ENCODE measurements around the gene HSFX2. TPM values are rescaled to one million over a fixed set of nuclear protein-coding genes. Genes with fewer than 3 reads are reported as not detected.
"Not testable (repeated sequence)": the region's sequence is repeated elsewhere in the genome, so short reads cannot be mapped to it uniquely, and the experiment has no call there.

HSFX2 gene
- total RNA-seq, 3 donors from 2014 or later: not detected

DNA sequence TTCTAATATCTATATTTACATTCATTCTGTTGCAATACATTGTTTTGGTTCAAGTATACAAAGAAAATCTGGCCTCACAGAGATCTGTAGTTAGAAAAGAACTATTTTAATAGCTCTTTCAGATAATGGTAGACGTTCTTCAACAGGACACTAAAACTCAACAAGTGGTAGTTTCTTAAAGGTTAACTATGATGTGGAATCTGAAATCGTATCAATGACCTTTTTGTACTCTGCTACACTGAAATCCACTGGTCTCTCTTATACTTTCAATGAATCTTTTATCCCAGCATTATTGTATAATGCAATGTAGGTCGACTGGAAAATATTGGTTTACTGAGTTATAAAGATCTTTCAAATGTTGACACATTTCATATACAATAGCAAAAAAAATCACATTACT is 23.8 kb upstream of the HSFX2 start:
- H3K4me3 Mint-ChIP-seq: no peak overlapping the region
- H3K9me3 Mint-ChIP-seq: no peaks in the 10 kb centered on the region
- no peaks in the 10 kb centered on the region for H3K36me3 Mint-ChIP-seq (ENCODE audit: insufficient read depth)
- ATAC-seq (no peak), DNase-seq (no peak)
- H3K4me1 Mint-ChIP-seq (ENCODE audit: low read depth): peaks cover 12% of the 10 kb centered on the region
- no peaks in the 10 kb centered on the region for H3K27me3 Mint-ChIP-seq (ENCODE audit: low read depth)

DNA sequence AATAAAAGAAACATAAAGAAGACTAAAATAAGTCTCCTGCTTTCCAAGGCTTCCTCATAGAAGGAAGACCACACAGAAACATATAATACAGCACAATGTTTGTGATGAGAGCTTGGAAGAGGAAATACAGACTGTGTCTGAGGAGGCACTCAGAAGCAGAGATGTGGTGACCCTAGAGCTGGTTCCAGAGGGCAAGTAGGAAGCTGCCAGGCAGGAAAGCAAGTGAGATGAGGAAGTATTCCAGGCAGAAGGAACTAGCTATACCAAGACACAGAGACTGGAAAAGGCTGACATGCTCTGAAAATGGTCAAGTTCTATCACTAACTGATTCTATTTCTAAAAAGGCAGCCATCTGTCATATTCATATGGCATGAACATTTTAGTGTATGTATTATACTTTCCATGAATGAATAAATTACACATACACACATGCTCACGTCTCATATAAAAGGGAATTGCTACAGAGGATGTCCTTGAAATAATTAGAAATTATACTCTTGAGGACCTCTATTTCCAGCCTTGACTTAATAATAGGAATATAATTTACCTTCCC is 16.6 kb upstream of the HSFX2 start:
- Mint-ChIP-seq H3K4me1 (ENCODE audit: low read depth) (peaks cover 7% of the 10 kb centered on the region), H3K27me3 (ENCODE audit: low read depth) (no peaks in the 10 kb centered on the region), H3K36me3 (ENCODE audit: insufficient read depth) (peaks cover 3% of the 10 kb centered on the region), H3K4me3 (no peak overlapping the region), H3K9me3 (no peaks in the 10 kb centered on the region)
- ATAC-seq (no peak), DNase-seq (no peak)

- peaks cover 7% of the 10 kb centered on the region for H3K4me1 Mint-ChIP-seq (ENCODE audit: low read depth)
- H3K4me3 Mint-ChIP-seq: no peak overlapping the region
- no peaks in the 10 kb centered on the region for H3K27me3 Mint-ChIP-seq (ENCODE audit: low read depth)
- H3K36me3 Mint-ChIP-seq (ENCODE audit: insufficient read depth): peaks cover 3% of the 10 kb centered on the region
- H3K9me3 Mint-ChIP-seq: no peaks in the 10 kb centered on the region
- ATAC-seq: no peak
- DNase-seq: no peak
Measured at GRCh38 chrX:149610511-149610910, 15.4 kb upstream of the HSFX2 start.

- Mint-ChIP-seq H3K36me3 (ENCODE audit: insufficient read depth) (peaks cover 3% of the 10 kb centered on the region), H3K9me3 (no peaks in the 10 kb centered on the region), H3K4me1 (ENCODE audit: low read depth) (peaks cover 1% of the 10 kb centered on the region), H3K4me3 (no peak overlapping the region), H3K27me3 (ENCODE audit: low read depth) (no peaks in the 10 kb centered on the region)
- DNase-seq: no peak
- no peak for ATAC-seq
Measured at GRCh38 chrX:149607699-149608098, 12.6 kb upstream of the HSFX2 start.

DNA sequence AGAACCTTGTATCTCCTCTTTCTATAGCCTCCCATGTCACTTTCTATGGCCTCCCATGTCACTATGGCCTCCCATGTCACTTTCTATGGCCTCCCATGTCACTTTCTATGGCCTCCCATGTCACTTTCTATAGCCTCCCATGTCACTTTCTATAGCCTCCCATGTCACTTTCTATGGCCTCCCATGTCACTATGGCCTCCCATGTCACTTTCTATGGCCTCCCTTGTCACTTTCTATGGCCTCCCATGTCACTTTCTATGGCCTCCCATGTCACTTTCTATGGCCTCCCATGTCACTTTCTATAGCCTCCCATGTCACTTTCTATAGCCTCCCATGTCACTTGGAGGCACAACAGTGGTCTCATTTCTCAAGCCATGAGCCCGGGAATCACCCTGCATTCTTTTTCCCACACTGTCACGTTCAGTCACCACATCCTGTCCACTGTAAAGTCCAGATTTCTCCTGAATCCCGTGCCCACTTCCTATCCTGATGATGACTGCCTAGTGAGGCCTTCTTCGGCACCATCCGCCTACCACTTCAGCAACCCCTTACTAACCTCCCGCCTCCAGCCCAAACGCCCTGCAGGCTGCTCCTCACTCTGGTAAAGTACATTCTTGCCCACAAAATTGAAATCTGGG is 10.3 kb upstream of the HSFX2 start:
- not testable (repeated sequence) for H3K27me3 Mint-ChIP-seq (ENCODE audit: low read depth); H3K9me3 Mint-ChIP-seq; H3K4me3 Mint-ChIP-seq; H3K36me3 Mint-ChIP-seq (ENCODE audit: insufficient read depth); H3K4me1 Mint-ChIP-seq (ENCODE audit: low read depth); DNase-seq; ATAC-seq

DNA sequence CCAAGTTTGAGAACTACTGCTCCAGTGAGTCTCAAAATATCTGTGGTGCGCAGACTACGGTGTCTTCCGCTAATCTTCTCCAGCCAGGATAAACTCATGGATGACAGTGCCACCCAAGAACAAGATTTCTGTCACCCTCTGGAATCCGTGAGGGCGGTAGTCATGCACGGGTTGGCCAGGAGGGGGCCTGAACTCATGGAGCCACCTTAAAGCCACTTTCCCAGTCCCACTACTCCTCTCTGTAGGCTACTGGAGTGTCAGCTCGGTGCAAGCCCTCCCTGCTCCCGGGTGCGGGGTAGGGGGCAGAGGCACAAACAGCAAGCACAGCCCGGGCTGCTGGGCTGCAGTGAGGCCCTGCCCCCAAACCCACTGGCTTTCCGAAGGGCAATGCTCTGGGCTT is 3.5 kb upstream of the HSFX2 start:
- not testable (repeated sequence) for H3K4me1 Mint-ChIP-seq (ENCODE audit: low read depth); H3K36me3 Mint-ChIP-seq (ENCODE audit: insufficient read depth); H3K9me3 Mint-ChIP-seq; H3K4me3 Mint-ChIP-seq; DNase-seq; ATAC-seq; H3K27me3 Mint-ChIP-seq (ENCODE audit: low read depth)

- not testable (repeated sequence) for H3K36me3 Mint-ChIP-seq (ENCODE audit: insufficient read depth); H3K27me3 Mint-ChIP-seq (ENCODE audit: low read depth); H3K9me3 Mint-ChIP-seq; H3K4me1 Mint-ChIP-seq (ENCODE audit: low read depth); ATAC-seq; DNase-seq; H3K4me3 Mint-ChIP-seq
Measured at GRCh38 chrX:149595943-149596342, 829 bp upstream of the HSFX2 start.

DNA sequence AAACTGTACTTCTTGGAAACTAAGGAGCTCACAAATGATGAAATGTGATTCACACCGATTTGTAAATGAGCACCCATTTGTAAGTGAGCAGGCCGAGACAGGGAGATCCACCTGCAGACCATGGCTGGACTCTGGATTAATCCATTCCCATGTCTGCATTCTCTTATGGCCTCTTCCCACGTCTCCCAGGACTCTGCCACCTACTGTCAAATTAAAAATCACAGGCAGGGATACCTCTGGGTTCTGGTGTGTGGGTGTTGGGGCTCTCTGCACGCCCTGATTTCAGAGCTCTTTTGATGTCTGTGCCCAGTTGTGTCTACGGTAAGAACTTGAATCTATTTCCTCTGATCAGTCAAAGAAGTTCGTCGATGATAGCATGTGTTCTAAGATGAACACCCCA is 4.1 kb downstream of the HSFX2 start:
- H3K4me1 Mint-ChIP-seq (ENCODE audit: low read depth); H3K9me3 Mint-ChIP-seq; DNase-seq; H3K36me3 Mint-ChIP-seq (ENCODE audit: insufficient read depth); H3K27me3 Mint-ChIP-seq (ENCODE audit: low read depth); ATAC-seq; H3K4me3 Mint-ChIP-seq: not testable (repeated sequence)

DNA sequence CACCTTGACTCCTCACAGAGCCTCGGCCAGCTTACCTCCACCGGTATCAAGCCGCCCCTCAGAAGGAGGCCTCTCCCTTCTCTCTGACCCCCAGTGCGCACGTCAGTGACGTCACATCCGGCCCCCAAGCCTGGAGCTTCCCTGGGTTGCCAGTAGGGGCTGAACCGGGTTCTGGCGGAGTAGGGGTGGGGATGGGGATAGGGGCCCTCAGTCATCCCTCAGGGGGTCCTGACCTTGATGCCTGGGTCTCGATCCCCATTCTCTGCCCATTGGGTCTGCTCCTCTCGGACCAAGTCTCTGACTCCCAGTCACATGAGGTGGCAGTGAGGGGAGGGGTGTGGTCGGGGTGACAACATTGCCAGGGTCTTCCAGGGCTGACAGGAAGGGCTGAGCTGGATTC is 7.8 kb downstream of the HSFX2 start, which contains the start of gene MAGEA9B:
Gene MAGEA9B (minus strand): TSS at position 101 of the 400 bp plus-strand sequence. CDS start 4,280 bp downstream, outside the sequence.
- H3K36me3 Mint-ChIP-seq (ENCODE audit: insufficient read depth); H3K27me3 Mint-ChIP-seq (ENCODE audit: low read depth); H3K4me3 Mint-ChIP-seq; H3K9me3 Mint-ChIP-seq; H3K4me1 Mint-ChIP-seq (ENCODE audit: low read depth); DNase-seq; ATAC-seq: not testable (repeated sequence)

DNA sequence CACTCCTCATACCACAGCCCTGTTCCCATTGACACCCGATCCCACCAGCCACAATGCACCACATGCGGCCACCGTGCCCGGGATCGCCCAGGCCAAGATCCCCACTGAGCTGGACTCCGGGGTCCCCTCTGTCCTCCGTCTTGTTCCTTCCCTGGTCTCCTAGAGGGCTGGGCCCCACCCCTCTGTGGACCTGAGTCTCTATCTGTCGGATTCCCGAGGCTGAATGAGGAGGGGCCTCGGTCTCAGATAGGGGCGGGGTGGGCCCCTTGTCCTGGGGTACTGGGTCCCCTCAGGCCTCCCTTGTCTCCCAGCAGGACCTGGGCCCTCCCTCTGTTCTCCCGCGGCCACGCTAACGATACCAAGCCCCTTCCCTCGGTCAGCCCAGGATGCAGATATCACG is 9.5 kb downstream of the HSFX2 start:
- H3K36me3 Mint-ChIP-seq (ENCODE audit: insufficient read depth); DNase-seq; H3K4me1 Mint-ChIP-seq (ENCODE audit: low read depth); H3K27me3 Mint-ChIP-seq (ENCODE audit: low read depth); ATAC-seq; H3K4me3 Mint-ChIP-seq; H3K9me3 Mint-ChIP-seq: not testable (repeated sequence)

DNA sequence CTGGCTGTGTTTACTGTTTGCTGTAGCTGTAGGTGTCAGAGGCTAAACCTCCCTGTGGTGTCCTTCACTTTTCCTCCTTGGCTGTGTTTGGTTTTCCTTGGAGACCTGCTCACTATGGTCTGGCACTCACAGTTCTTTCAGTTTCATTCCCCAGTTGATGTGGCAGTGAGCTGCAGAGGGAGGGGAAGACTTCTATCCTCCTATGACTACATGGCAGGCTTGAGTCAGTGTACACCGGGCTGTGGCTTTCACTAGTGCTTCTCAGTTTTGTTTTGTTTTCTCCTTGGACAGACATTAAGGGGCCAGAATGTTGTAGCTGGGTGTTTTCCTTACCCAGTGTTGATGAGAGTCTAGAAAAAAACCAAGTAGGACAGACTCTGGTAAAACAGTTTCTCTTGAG is 21.7 kb downstream of the HSFX2 start:
- not testable (repeated sequence) for H3K4me3 Mint-ChIP-seq; H3K27me3 Mint-ChIP-seq (ENCODE audit: low read depth)
- ATAC-seq: peak; percentile 96 to 99

GRCh38 chrX:149572743-149573142 is 22.4 kb downstream of the HSFX2 start:
- Mint-ChIP-seq H3K27me3 (ENCODE audit: low read depth) (peaks cover 2% of the 10 kb centered on the region), H3K36me3 (ENCODE audit: insufficient read depth) (no peaks in the 10 kb centered on the region), H3K4me3 (no peak overlapping the region), H3K9me3 (no peaks in the 10 kb centered on the region), H3K4me1 (ENCODE audit: low read depth) (peaks cover 4% of the 10 kb centered on the region)
- DNase-seq (no peak), ATAC-seq (peak in 1 of 2 donors; percentile 3)

More for the DNA sequence above, 21.7 kb downstream of the HSFX2 start:
- not testable (repeated sequence) for H3K36me3 Mint-ChIP-seq (ENCODE audit: insufficient read depth); H3K4me1 Mint-ChIP-seq (ENCODE audit: low read depth); H3K9me3 Mint-ChIP-seq; DNase-seq

DNA sequence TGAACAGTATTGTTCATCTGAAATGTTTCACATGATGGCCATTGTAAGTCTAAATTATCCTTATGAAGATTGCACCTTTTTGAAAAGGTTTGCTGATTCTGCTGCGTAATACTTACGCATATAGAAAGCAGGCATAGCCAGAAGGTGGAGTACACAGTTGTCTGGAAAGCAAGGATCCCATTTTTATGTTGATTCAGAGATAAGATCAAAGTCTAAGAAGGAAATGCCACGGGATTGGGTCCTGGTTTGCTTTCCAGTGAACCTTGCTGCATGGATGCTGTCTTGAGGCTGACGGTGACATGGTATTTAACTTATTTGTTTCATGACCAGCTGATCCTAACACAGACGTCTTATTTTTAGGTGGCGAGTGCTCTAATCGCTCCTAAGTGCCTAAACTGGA is 23.3 kb downstream of the HSFX2 start:
- Mint-ChIP-seq H3K36me3 (ENCODE audit: insufficient read depth) (no peaks in the 10 kb centered on the region), H3K4me3 (no peak overlapping the region), H3K9me3 (no peaks in the 10 kb centered on the region), H3K4me1 (ENCODE audit: low read depth) (peaks cover 4% of the 10 kb centered on the region), H3K27me3 (ENCODE audit: low read depth) (peaks cover 2% of the 10 kb centered on the region)
- ATAC-seq (no peak), DNase-seq (no peak)

- no peak overlapping the region for H3K4me3 Mint-ChIP-seq
- no peak for DNase-seq
Measured at GRCh38 chrX:149570668-149571067, 24.4 kb downstream of the HSFX2 start.

GRCh38 chrX:149569770-149570169 is 25.3 kb downstream of the HSFX2 start:
- peaks cover 2% of the 10 kb centered on the region for H3K27me3 Mint-ChIP-seq (ENCODE audit: low read depth)
- H3K9me3 Mint-ChIP-seq: no peaks in the 10 kb centered on the region
- H3K4me1 Mint-ChIP-seq (ENCODE audit: low read depth): peaks cover 4% of the 10 kb centered on the region
- ATAC-seq (peak in 1 of 2 donors; percentile 30), DNase-seq (no peak)
- no peak overlapping the region for H3K4me3 Mint-ChIP-seq
- H3K36me3 Mint-ChIP-seq (ENCODE audit: insufficient read depth): no peaks in the 10 kb centered on the region

More at GRCh38 chrX:149570668-149571067, 24.4 kb downstream of the HSFX2 start:
- H3K27me3 Mint-ChIP-seq (ENCODE audit: low read depth): peaks cover 2% of the 10 kb centered on the region
- H3K4me1 Mint-ChIP-seq (ENCODE audit: low read depth): peaks cover 4% of the 10 kb centered on the region
- H3K9me3 Mint-ChIP-seq: no peaks in the 10 kb centered on the region
- no peaks in the 10 kb centered on the region for H3K36me3 Mint-ChIP-seq (ENCODE audit: insufficient read depth)
- ATAC-seq: no peak

Measured in activated T-cell treated with anti-CD3 and anti-CD28 coated beads, Interleukin-2, amount 50 U/mL, for 4 hours (primary cell).